Gastrocnemius medialis (tissue), 4 donors: Measurements from ENCODE around the gene GABARAP. TPM values are rescaled to one million over a fixed set of nuclear protein-coding genes. Genes with fewer than 3 reads are reported as not detected.

Source experiments
- ATAC-seq, 2 donors: fragments of 150-250 bp; one replicate each; pipeline ENCODE4 v1.9.1; 2016
- DNase-seq, 2 donors: peaks; one replicate each; pipeline ENCODE4 v3.0.0-alpha.2; 2019
- H3K27ac ChIP-seq, 4 donors: fragments of 200-600 bp; sonication (generic); 1 replicate in 1 of 4; 2 replicates in 3 of 4; pipeline ENCODE4 v1.5.1; 2016 to 2018; ENCODE audit warnings: mild to moderate bottlenecking in 2 of 4, moderate library complexity in 1 of 4
- H3K27me3 ChIP-seq, 3 donors: fragments of 200-600 bp; sonication (generic) in 2 of 3; 1 replicate in 1 of 3; 2 replicates in 2 of 3; pipeline versions ENCODE4 v1.5.1 to v1.6.0; 2016 to 2019; ENCODE audit warnings: mild to moderate bottlenecking in 1 of 3, moderate library complexity in 1 of 3
- H3K36me3 ChIP-seq, 2 donors: fragments of 200-600 bp; sonication (generic) in 1 of 2; one replicate each; pipeline ENCODE4 v1.5.1; 2017 to 2018
- H3K4me1 ChIP-seq, 2 donors: fragments of 200-600 bp; sonication (generic) in 1 of 2; one replicate each; pipeline ENCODE4 v1.5.1; 2016 to 2017; ENCODE audit warnings: mild to moderate bottlenecking in 2 of 2
- H3K4me3 ChIP-seq, 4 donors: fragments of 200-600 bp; sonication (generic) in 3 of 4; 1 replicate in 1 of 4; 2 replicates in 3 of 4; pipeline ENCODE4 v1.5.1; 2016 to 2019; ENCODE audit warnings: mild to moderate bottlenecking in 2 of 4
- H3K9me3 ChIP-seq, 3 donors: fragments of 200-600 bp; sonication (generic) in 2 of 3; 1 replicate in 1 of 3; 2 replicates in 2 of 3; pipeline ENCODE4 v1.5.1; 2016 to 2019
- CTCF ChIP-seq, 5 experiments: fragments of 450-650 bp in 3 of 5; fragments of 200-600 bp in 2 of 5; sonication (generic) in 2 of 5; IDR thresholded peaks in 4 of 5; conservative IDR thresholded peaks in 1 of 5; 1 replicate in 4 of 5; 2 replicates in 1 of 5; pipeline ENCODE4 v1.5.1; 2016 to 2019; ENCODE audit warnings: antibody characterized with exemption in 5 of 5, mild to moderate bottlenecking in 3 of 5, moderate library complexity in 3 of 5
- POLR2A ChIP-seq, 2 donors: fragments of 450-650 bp; IDR thresholded peaks; one replicate each; pipeline ENCODE4 v1.6.1; 2017; ENCODE audit warnings: antibody characterized with exemption in 2 of 2, mild to moderate bottlenecking in 2 of 2, moderate library complexity in 2 of 2
- in situ Hi-C, 4 donors: fragments of 200-750 bp; cut with MboI; loops; one replicate each; pipeline versions ENCODE4 v1.15.0 to v1.8.0; 2017; ENCODE audit warnings: low sequenced_read_pairs in 4 of 4
- intact Hi-C: fragments of 100-400 bp; cut with DNase I; formaldehyde crosslinking; loops from one replicate; pipeline ENCODE4 v1.15.1; 2023; ENCODE audit warnings: low total_unique reads
- total RNA-seq, 4 donors: library from RNA; depleted of rRNA; stranded (reverse); fragments of >200 nt; gene quantifications; one replicate each; pipeline versions ENCODE4 v1.1.0 to v1.2.3, GENCODE V29; 2016

GABARAP gene
- total RNA-seq, 4 donors from 2014 or later = 207 to 626 (median 258) TPM

- peak in 3 of 5 experiments; percentile 4 to 88 (median 77) for TF ChIP-seq CTCF (IDR thresholded peaks at IDR 0.05 in 4 of 5, conservative IDR thresholded peaks at IDR 0.05 in 1 of 5)
- peak; percentile 81 to 88 for TF ChIP-seq POLR2A (IDR thresholded peaks at IDR 0.05)
- H3K4me3 ChIP-seq = peak within 1 kb of the TSS; percentile 81 to 99 (median 88)
- no peaks in the 10 kb centered on the region for H3K27me3 ChIP-seq
- DNase-seq (peak; percentile 93 to 96), ATAC-seq (peak; percentile 59 to 70)
- H3K4me1 ChIP-seq = peaks cover 29 to 44% of the 10 kb centered on the region in 2 donors
- peak within 1 kb of the TSS; percentile 88 to 99 (median 95) for H3K27ac ChIP-seq
- H3K9me3 ChIP-seq = no peaks in the 10 kb centered on the region
- peaks cover 0 to 33% of the 10 kb centered on the region in 2 donors for H3K36me3 ChIP-seq
- intact Hi-C loops = loop anchor here (2.0 kb wide), 1 partner anchor 14 kb away; no protein-coding TSS in a partner anchor
- in situ Hi-C loops = no loop called here
Measured at GRCh38 chr17:7234083-7234951, 7.9 kb downstream of the GABARAP start, which contains the start of gene DVL2. DVL2 (minus strand) TSS chr17:7234517; CDS start chr17:7234262, 255 bp downstream.

- Histone ChIP-seq H3K27ac (peak overlapping the region; percentile 88 to 99 (median 95)), H3K9me3 (no peaks in the 10 kb centered on the region), H3K27me3 (no peaks in the 10 kb centered on the region), H3K4me3 (peak overlapping the region; percentile 81 to 99 (median 88)), H3K4me1 (peaks cover 29 to 44% of the 10 kb centered on the region in 2 donors), H3K36me3 (peaks cover 0 to 39% of the 10 kb centered on the region in 2 donors)
- intact Hi-C loops = loop anchor here (2.0 kb wide), 1 partner anchor 13 kb away; no protein-coding TSS in a partner anchor
- DNase-seq (no peak), ATAC-seq (peak; percentile 3)
- in situ Hi-C loops = no loop called here
- TF ChIP-seq CTCF (IDR thresholded peaks at IDR 0.05 in 4 of 5, conservative IDR thresholded peaks at IDR 0.05 in 1 of 5) = no peak
- no peak for TF ChIP-seq POLR2A (IDR thresholded peaks at IDR 0.05)
Measured at GRCh38 chr17:7233701-7234082, 8.6 kb downstream of the GABARAP start.

GRCh38 chr17:7232114-7232513, 10.1 kb downstream of the GABARAP start:
- H3K36me3 ChIP-seq = peaks cover 0 to 52% of the 10 kb centered on the region in 2 donors

GRCh38 chr17:7229504-7229903, 12.7 kb downstream of the GABARAP start:
- intact Hi-C loops (no loop called here), in situ Hi-C loops (no loop called here)
- Histone ChIP-seq H3K27me3 (no peaks in the 10 kb centered on the region), H3K36me3 (peaks cover 0 to 60% of the 10 kb centered on the region in 2 donors), H3K27ac (no peak overlapping the region), H3K9me3 (no peaks in the 10 kb centered on the region), H3K4me3 (no peak overlapping the region), H3K4me1 (peaks cover 20 to 27% of the 10 kb centered on the region in 2 donors)
- ATAC-seq (no peak), DNase-seq (no peak)
- TF ChIP-seq POLR2A (IDR thresholded peaks at IDR 0.05) = no peak
- TF ChIP-seq CTCF (IDR thresholded peaks at IDR 0.05 in 4 of 5, conservative IDR thresholded peaks at IDR 0.05 in 1 of 5) = no peak

More at GRCh38 chr17:7232114-7232513, 10.1 kb downstream of the GABARAP start:
- intact Hi-C loops (no loop called here), in situ Hi-C loops (no loop called here)
- Histone ChIP-seq H3K27ac (no peak overlapping the region), H3K4me1 (peaks cover 29 to 38% of the 10 kb centered on the region in 2 donors), H3K27me3 (no peaks in the 10 kb centered on the region), H3K9me3 (no peaks in the 10 kb centered on the region), H3K4me3 (no peak overlapping the region)
- ATAC-seq = no peak
- no peak for TF ChIP-seq CTCF (IDR thresholded peaks at IDR 0.05 in 4 of 5, conservative IDR thresholded peaks at IDR 0.05 in 1 of 5)
- TF ChIP-seq POLR2A (IDR thresholded peaks at IDR 0.05) = no peak
- DNase-seq = no peak
